GM12878 (cell line): ENCODE measurements around the gene MRM3. TPM values are rescaled to one million over a fixed set of nuclear protein-coding genes. Genes with fewer than 3 reads are reported as not detected.

Source experiments
- BCL11A ChIP-seq: IDR thresholded peaks from 2 replicates; pipeline ENCODE4 v1.6.1; 2011; ENCODE audit warnings: low read depth, low read length
- DPF2 ChIP-seq: fragments of 450-650 bp; IDR thresholded peaks from 2 replicates; pipeline ENCODE4 v1.6.1; 2017; ENCODE audit warnings: mild to moderate bottlenecking
- HDAC6 ChIP-seq: fragments of 200-600 bp; sonication (generic); IDR thresholded peaks from one replicate; pipeline ENCODE4 v1.8.0; 2017; ENCODE audit warnings: antibody characterized with exemption; ENCODE audit not compliant: unreplicated experiment
- MEF2B ChIP-seq: fragments of 450-650 bp; IDR thresholded peaks from 2 replicates; pipeline ENCODE4 v1.6.1; 2018; ENCODE audit warnings: mild to moderate bottlenecking, moderate library complexity; ENCODE audit not compliant: partially characterized antibody, poor library complexity, severe bottlenecking
- RELA ChIP-seq: fragments of 450-650 bp; IDR thresholded peaks from 2 replicates; pipeline ENCODE4 v1.8.0; 2014; ENCODE audit warnings: borderline replicate concordance; ENCODE audit not compliant: partially characterized antibody
- RFX5 ChIP-seq: IDR thresholded peaks from 2 replicates; pipeline ENCODE4 v1.6.1; 2011; ENCODE audit warnings: low read depth, low read length, improper control_type of control experiment
- SMC3 ChIP-seq: IDR thresholded peaks from 2 replicates; pipeline ENCODE4 v1.6.1; 2011; ENCODE audit warnings: low read length, improper control_type of control experiment, borderline replicate concordance
- SPI1 ChIP-seq: IDR thresholded peaks from 2 replicates; pipeline ENCODE4 v1.6.1; 2011; ENCODE audit warnings: low read depth, mild to moderate bottlenecking, low read length, moderate library complexity, borderline replicate concordance; ENCODE audit not compliant: insufficient read depth
- SRF ChIP-seq, 2 experiments: IDR thresholded peaks; 2 replicates each; pipeline ENCODE4 v1.6.1; 2011; ENCODE audit warnings: low read depth in 2 of 2, low read length in 2 of 2, mild to moderate bottlenecking in 1 of 2, moderate library complexity in 1 of 2
- STAT3 ChIP-seq: IDR thresholded peaks from 2 replicates; pipeline ENCODE4 v1.6.1; 2011; ENCODE audit warnings: low read depth, low read length, improper control_type of control experiment
- SUPT20H ChIP-seq: IDR thresholded peaks from 2 replicates; pipeline ENCODE4 v1.6.1; 2011; ENCODE audit warnings: low read depth, mild to moderate bottlenecking, low read length, moderate library complexity, borderline replicate concordance; ENCODE audit not compliant: control insufficient read depth
- ZBTB11 ChIP-seq: fragments of 450-650 bp; formaldehyde crosslinking; IDR thresholded peaks from 2 replicates; pipeline ENCODE4 v1.5.0; 2022; ENCODE audit warnings: mild to moderate bottlenecking, missing genetic modification characterization
- polyA plus RNA-seq, 11 experiments: library from polyadenylated mRNA; depleted of rRNA in 4 of 11; unstranded in 6 of 11; stranded (reverse) in 5 of 11; fragments of >200 nt; fragmentation: Nextera tagmentation in 4 of 11; fragmentation: Illumina TruSeq in 1 of 11; extraction: Ambion mirVana in 4 of 11; extraction: Trizol in 1 of 11; gene quantifications; 1 replicate in 1 of 11; 2 replicates in 10 of 11; pipeline versions ENCODE4 v1.2.1 to v1.2.3, GENCODE V29; 2011 to 2016; ENCODE audit warnings: inconsistent platforms in 2 of 11, missing spikeins in 2 of 11, low read depth in 1 of 11
- total RNA-seq, 4 experiments: library from RNA; depleted of rRNA in 3 of 4; stranded (reverse); fragments of >200 nt in 3 of 4; fragmentation: Illumina TruSeq in 1 of 4; extraction: Trizol in 1 of 4; gene quantifications; 2 replicates each; pipeline versions ENCODE4 v1.2.1 to v1.2.3, GENCODE V29; 2013 to 2021
- TF ChIP-seq, protein P1 (sequence below): fragments of 450-650 bp; IDR thresholded peaks from 2 replicates; pipeline ENCODE4 v1.6.1; 2017; ENCODE audit warnings: borderline replicate concordance
- TF ChIP-seq, protein P2 (sequence below): IDR thresholded peaks from 2 replicates; pipeline ENCODE4 v1.6.1; 2012; ENCODE audit warnings: low read depth, low read length, improper control_type of control experiment
- TF ChIP-seq, protein P3 (sequence below): IDR thresholded peaks from 2 replicates; pipeline ENCODE4 v1.6.1; 2011; ENCODE audit warnings: borderline replicate concordance, low read depth, mild to moderate bottlenecking, moderate library complexity, mixed read lengths, low read length; ENCODE audit not compliant: insufficient read depth; ENCODE audit errors: extremely low read length
- TF ChIP-seq, protein P4 (sequence below): fragments of 450-650 bp; IDR thresholded peaks from 2 replicates; pipeline ENCODE4 v1.6.1; 2017; ENCODE audit warnings: antibody characterized with exemption, mild to moderate bottlenecking, moderate library complexity

MRM3 gene
- total and polyA plus RNA-seq, 10 of the 15 experiments (the other 5 are each of a cell fraction or from before 2014, with no cell fraction given) = 2.3 to 48.9 (median 26.6) TPM

GRCh38 chr17:823501-823902 lies 41.3 kb downstream of the MRM3 start (continued):
- no peak for TF ChIP-seq SPI1
- no peak for TF ChIP-seq SUPT20H
- no peak for TF ChIP-seq ZBTB11 (CRISPR knock-in tag)
- TF ChIP-seq, protein P1, sequence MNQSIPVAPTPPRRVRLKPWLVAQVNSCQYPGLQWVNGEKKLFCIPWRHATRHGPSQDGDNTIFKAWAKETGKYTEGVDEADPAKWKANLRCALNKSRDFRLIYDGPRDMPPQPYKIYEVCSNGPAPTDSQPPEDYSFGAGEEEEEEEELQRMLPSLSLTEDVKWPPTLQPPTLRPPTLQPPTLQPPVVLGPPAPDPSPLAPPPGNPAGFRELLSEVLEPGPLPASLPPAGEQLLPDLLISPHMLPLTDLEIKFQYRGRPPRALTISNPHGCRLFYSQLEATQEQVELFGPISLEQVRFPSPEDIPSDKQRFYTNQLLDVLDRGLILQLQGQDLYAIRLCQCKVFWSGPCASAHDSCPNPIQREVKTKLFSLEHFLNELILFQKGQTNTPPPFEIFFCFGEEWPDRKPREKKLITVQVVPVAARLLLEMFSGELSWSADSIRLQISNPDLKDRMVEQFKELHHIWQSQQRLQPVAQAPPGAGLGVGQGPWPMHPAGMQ = no peak
- TF ChIP-seq, protein P2, sequence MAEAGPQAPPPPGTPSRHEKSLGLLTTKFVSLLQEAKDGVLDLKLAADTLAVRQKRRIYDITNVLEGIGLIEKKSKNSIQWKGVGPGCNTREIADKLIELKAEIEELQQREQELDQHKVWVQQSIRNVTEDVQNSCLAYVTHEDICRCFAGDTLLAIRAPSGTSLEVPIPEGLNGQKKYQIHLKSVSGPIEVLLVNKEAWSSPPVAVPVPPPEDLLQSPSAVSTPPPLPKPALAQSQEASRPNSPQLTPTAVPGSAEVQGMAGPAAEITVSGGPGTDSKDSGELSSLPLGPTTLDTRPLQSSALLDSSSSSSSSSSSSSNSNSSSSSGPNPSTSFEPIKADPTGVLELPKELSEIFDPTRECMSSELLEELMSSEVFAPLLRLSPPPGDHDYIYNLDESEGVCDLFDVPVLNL = no peak
- TF ChIP-seq BCL11A = no peak
- TF ChIP-seq, protein P3, sequence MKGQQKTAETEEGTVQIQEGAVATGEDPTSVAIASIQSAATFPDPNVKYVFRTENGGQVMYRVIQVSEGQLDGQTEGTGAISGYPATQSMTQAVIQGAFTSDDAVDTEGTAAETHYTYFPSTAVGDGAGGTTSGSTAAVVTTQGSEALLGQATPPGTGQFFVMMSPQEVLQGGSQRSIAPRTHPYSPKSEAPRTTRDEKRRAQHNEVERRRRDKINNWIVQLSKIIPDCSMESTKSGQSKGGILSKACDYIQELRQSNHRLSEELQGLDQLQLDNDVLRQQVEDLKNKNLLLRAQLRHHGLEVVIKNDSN = no peak
- no peak for TF ChIP-seq SRF (IDR thresholded peaks at IDR 0.05; ENCODE audit: low read depth in 2 of 2, low read length in 2 of 2)
- no peak for TF ChIP-seq DPF2
- TF ChIP-seq RFX5 = 0 out of 2 replicates have a peak, but pooled peaks have one; percentile 37
- TF ChIP-seq MEF2B = peak; percentile 95
- no peak for TF ChIP-seq STAT3
- no peak for TF ChIP-seq SMC3
- no peak for TF ChIP-seq RELA
- TF ChIP-seq, protein P4, sequence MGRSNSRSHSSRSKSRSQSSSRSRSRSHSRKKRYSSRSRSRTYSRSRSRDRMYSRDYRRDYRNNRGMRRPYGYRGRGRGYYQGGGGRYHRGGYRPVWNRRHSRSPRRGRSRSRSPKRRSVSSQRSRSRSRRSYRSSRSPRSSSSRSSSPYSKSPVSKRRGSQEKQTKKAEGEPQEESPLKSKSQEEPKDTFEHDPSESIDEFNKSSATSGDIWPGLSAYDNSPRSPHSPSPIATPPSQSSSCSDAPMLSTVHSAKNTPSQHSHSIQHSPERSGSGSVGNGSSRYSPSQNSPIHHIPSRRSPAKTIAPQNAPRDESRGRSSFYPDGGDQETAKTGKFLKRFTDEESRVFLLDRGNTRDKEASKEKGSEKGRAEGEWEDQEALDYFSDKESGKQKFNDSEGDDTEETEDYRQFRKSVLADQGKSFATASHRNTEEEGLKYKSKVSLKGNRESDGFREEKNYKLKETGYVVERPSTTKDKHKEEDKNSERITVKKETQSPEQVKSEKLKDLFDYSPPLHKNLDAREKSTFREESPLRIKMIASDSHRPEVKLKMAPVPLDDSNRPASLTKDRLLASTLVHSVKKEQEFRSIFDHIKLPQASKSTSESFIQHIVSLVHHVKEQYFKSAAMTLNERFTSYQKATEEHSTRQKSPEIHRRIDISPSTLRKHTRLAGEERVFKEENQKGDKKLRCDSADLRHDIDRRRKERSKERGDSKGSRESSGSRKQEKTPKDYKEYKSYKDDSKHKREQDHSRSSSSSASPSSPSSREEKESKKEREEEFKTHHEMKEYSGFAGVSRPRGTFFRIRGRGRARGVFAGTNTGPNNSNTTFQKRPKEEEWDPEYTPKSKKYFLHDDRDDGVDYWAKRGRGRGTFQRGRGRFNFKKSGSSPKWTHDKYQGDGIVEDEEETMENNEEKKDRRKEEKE = no peak
- no peak for TF ChIP-seq HDAC6
